ENCODE measurements around the gene UCP3. TPM values are rescaled to one million over a fixed set of nuclear protein-coding genes. Genes with fewer than 3 reads are reported as not detected.

UCP3 gene, protein sequence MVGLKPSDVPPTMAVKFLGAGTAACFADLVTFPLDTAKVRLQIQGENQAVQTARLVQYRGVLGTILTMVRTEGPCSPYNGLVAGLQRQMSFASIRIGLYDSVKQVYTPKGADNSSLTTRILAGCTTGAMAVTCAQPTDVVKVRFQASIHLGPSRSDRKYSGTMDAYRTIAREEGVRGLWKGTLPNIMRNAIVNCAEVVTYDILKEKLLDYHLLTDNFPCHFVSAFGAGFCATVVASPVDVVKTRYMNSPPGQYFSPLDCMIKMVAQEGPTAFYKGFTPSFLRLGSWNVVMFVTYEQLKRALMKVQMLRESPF
- total RNA-seq (2014; rRNA removed; shearing (Covaris generic)) = 2.0 and 9.0 TPM in 2 replicates

DNA sequence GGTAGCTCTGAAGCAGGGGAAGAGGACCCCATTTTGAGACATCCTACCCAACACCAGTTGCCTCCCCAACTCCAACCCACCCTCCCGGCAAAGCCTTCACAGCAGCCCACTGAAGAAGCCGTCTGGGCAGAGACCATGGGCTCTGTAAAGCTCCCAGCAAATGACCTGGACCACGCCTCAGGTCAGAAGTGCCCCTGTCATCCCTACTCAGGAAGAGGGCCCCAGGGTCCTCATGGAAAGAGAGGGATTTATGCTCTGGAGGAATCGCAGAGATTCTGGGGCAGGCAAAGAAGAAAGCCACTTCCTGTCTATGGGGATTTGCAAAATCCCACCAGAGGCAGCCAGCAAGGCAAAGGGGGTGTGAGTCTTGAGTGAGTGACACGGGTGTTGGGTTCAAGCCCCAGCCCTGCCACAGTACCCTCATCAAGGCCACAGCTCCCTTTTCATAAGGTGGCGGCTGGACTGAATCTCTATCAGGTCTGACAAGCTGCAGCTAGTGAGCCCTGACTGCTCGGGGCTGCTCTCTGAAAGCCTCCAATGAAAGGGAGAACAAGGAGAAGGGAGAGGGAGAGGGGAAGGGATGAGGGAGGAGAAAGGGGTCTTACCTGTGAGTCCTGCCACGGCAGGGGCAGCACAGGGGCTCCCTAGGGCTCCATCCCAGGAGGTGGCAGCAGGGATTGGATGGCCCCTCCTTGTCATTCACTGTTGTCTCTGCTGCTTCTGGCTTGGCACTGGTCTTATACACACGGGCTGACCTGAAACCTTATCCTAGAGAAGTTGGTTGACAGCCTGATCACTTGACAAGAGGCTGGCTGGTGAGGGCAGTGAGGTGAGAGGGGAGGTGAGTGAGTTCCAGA is at the start of gene UCP3:
Gene UCP3 (minus strand): TSS at position 713 of the 857 bp plus-strand sequence. CDS start 2,043 bp downstream, outside the sequence.
- DNase-seq (ENCODE audit: low read depth) = no peak

DNA sequence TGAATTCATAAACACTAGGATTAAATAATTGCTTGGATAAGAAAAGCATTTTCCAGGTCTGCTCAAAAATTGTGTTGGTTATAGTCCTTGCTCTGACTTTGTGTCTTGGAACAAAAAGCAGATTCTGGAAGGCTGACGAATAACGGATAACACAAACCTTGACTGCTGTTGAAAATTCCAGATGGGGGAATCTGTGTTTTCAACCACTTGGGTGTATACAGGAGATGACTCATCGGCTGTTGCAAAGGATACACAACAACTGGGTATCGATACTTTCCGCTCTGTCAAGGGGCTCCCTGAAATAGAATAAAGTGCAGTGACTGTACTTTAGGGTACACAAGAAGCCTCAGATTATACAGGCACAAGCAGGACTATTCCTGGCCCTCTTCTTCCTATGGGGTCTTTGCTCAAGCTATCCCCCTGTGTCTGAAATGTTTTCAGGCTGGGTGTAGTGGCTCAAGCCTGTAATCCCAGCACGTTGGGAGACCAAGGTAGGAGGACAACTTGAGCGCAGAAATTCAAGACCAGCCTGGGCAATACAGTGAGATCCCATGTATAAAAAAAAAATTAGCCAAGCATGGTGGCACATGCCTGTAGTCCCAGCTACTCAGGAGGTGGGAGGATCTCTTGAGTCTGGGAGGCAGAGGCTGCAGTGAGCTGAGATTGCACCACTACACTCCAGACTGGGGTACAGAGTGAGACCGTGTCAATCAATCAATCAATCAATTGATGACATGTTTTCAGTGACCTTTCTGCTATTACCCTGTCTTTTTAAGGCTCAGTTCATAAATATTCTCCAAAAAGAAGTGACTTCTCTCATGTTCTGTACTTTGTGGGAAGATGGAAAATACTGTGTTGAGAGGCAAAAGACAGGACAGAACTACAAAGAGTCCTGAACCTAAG is 48.6 kb upstream of the UCP3 start:
- DNase-seq (ENCODE audit: low read depth) = no peak

DNA sequence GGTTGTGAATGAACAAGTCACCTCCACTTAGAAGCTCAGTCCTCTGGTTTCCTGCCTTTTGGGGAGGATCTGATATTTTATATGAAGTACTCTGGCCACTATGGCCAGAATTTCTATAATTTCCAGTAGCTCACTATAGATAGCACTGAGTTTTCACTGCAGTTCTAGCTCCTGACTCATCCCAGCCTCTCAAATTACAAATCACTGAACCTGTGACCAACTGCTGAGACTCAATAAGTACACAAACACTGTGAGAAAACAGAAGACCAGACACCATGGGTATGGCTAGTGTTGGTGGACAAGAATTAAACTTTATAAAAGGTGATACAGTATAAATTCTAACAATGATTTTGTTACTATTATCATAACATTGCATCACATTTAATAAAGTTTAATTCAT is 47.1 kb upstream of the UCP3 start:
- peak; percentile 21 for DNase-seq (ENCODE audit: low read depth)

DNA sequence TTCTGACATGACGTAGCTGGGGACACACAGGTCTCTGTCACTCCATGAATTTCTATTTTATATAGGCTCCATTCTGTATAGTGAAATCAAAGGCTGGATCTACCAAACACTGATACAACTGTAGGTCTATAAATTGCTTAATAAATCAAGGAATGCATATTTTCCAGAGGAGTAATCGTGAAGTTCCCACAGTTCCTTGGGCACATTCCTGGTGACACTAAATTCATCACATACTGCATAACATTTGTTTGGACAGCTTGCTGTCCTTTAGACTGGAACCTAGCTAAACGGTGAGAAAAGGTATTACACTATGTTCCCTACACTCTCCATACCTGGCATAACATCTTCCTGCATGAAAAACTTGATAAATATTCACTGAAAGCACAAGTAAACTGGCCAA is 41.6 kb upstream of the UCP3 start:
- no peak for DNase-seq (ENCODE audit: low read depth)

DNA sequence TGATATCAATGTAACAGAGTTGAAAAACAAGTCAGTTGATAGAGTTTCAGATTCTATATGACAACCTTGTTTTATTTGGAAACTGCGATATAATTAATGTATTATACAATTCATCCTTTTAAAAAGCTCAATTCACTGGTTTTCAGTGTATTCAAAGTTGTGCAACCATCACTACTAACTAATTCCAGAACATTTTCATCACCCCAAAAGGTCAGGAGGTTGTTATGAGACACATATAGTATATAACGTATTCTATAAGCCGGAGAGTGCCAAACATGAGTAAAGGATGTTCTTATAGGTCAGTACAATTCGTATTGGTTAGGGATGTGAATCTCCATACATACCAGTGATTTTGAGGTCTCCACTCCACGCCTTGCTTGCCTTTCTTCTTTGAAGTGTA is 40.1 kb upstream of the UCP3 start:
- no peak for DNase-seq (ENCODE audit: low read depth)

DNA sequence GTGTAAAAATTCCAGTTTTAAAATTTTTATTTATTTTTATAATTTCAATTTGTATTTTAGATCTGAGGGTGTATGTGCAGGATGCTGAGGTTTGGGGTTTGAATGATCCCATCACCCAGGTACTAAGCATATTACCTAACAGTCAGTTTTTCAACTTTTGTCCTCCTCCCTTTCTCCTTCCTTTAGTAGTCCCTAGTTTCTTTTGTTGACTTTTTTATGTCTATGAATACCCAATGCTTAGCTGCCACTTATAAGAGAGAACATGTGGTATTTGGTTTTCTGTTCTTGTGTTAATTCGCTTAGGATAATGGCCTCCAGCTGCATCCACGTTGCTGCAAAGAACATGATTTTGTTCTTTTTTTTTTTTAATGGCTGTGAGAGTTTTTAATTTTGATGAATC is 35.7 kb upstream of the UCP3 start:
- no peak for DNase-seq (ENCODE audit: low read depth)

DNA sequence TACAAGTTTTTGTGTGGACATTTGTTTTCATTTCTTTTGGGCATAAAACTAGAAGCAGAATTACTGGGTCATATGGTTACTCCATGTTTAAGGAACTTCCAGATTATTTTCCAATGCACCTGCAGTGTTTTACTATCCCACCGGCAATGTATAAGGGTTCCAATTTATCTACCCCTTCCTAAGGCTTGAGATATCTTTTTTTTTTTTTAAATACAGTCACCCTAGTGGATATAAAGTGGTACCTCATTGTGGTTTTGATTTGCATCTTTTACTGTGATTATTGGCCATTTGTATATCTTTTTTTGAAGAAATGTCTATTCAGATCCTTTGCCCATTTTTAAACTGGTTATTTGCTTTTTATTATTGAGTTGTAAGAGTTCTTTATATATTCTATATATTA is 34.6 kb upstream of the UCP3 start:
- DNase-seq (ENCODE audit: low read depth) = no peak

DNA sequence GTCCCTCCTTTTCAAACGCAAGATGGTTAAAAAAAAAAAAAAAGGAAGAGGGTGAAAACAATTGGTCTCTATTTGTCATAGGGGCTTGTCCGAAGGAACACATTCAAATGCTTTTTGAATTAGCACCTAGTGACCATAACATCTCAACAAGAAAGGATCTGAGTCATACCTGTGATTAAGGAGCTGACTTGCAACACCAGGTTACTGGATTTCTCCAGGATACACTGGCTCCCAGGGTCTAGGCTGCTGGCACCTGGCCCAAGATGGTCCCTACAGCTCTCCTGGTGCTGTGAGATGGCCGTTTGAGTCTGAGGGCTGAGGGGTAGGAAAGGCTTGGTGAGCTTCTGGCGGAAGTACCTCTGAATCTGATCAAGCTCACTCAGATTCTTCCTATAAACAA is 28.4 kb upstream of the UCP3 start:
- peak; percentile 17 for DNase-seq (ENCODE audit: low read depth)

DNA sequence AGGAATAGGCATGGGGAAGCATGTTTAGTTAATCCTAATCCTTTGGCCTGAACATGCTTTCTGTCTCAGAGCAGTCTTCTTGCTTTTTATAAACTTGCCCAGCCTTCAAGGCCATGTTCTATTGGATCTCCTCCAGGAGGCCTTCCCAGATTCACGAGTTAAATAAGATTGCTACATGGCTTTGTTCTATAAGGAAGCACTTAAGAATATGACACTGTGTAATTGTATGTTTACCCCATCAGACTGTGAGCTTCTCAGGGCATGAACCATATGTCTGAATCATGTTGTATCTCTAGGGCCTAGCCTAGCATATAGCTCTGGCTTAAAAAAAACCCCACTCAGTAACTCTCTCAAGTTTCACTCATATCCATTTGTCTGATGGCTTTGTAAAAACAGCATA is 26.4 kb upstream of the UCP3 start:
- DNase-seq (ENCODE audit: low read depth) = no peak

DNA sequence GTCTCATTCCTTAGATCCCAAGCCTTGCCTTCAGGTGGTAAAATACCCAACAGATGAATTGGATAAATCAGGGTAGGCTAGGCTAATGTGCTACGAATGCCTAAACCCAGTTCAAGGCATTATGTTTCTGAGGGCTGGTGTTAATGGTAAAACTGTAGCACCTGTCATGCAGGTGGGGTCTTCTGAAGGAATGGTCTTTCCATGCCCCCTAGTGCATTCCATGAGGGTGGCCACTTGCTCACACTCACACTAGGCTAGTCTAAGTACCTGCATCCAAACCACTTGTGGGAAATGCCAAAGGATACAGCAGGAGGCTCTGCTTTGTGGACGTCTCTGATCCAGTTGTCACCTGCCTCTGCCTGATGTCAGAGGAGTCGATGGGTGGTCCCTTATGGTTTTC is 24.2 kb upstream of the UCP3 start:
- no peak for DNase-seq (ENCODE audit: low read depth)

DNA sequence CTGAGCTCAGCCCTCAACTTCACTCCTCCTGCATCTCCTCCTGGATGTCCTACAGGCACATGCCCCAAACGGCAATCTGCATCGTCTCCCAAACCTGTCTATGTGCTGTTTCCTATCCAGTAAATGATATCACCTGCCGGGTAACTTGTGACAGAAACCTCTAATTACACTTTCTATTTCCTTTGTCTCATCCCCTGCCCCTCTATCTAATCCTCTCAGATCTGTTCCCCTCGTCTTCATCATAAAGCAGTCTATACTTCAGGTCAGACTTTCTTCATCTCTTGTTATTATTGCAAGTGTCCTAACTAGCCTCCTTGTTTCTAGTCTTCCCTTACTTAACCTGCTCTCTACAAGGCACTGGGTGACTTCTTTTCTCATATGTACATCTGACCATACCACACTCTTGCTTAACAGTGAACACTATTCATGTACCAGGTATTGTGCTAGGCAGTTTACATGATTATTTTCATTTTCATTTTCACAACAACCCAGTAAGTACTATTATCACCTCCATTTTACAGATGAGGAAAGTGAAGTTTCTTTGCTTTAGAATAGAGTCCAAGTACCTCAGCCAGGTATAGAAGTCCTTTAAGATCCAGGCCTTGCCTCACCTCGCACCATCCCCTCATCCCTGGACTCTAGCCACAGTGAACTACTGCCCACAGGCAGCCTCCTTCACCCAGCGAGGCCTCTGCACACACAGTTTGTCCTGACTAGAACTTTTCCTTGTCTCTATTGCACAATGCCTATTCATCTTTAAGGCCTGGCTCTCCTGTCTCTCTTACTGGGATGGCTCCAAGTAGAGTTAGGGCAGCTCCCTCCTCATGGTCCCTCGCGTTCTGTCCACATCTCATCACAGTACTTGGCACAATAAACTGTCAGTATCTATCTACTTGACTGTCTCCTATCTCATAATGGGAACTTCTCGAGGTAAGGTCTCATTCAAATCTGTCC is 22.1 kb upstream of the UCP3 start:
- DNase-seq (ENCODE audit: low read depth) = no peak

DNA sequence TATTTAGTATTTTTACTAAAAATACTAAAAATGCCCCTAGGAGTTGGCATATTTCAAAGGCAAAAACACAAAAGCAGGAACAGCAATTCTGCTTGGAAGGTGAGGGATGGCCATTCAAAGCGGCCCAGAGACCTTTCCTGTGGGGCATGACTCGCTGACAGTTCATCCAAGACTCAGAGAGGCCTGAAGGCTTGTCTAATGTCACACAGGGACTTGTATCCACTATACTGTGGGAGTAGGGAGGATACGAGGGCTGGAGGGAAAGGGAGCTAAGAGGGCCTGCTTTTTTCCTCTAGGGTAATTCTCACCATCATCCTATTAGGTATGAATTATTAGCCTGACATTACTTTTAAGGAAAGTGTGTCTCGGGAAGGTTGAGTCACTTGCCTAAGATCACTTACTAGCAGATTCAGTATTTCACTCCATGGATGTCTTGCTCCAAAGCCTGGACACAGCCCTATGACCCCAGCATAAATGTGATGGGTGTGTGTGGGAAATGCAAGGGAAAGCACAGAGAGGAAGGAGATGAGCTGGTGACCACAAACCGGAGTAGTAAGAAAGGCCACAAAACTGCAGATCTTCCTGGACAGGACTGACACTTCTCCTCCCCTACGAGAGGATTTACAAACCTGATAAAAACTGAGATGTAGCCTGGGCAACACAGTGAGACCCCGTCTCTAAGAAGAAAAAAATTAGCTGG is 16.7 kb upstream of the UCP3 start:
- peak; percentile 41 for DNase-seq (ENCODE audit: low read depth)

DNA sequence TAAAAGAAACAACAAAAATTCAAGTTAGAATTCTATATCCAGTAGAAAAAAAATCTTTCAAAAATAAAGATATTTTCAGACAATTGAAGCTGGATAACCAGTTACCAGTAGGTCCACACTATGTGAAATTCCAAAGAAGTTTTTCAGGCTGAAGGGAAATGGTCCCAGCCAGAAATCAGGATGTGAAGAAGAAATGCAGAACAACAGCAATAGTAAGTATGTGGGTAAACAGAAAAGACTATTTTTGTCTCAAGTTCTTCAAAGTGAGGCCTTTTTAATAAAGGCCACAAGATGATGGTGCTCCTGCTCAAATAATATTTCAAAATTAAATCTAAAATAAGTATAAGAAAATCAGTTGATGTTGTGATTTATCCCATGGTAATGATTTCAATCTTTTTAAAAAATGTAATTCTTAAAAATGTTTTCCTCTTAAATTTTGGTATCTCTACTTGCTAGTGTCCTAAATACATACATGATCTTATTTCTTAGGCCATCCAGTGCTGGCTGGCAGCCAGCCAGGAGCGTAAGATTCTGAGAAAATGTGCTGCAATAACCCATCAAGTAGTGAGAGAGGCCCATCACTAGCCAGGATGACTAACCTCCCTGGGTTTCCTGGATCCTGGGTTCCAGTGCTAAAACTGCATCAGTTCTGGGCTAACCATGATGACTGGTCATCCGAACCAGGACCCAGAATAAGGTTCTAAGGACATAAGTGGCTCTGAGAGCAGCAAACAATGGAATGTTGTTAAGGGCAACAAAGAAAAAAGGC is 15.6 kb upstream of the UCP3 start:
- peak; percentile 13 for DNase-seq (ENCODE audit: low read depth)

DNA sequence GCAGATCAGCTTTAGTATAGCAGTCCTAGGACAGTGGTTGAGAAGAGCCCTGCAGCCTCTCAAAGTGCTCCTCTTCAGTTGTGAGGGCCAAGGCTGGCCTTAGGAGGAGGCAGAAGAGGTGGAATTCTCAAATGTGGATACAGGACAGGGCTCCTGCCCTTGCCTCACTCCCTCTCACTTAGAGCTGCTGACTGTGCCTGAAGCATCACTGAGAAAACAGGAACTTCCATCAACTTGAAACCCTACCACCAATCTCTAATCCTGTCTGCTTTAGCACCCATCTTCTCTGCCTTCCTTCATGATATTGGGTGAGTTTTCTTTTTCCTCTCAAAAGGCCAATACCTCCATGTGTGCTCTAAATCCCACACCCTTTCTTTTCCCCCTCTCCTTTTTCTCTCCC is 14.4 kb upstream of the UCP3 start:
- DNase-seq (ENCODE audit: low read depth) = no peak

DNA sequence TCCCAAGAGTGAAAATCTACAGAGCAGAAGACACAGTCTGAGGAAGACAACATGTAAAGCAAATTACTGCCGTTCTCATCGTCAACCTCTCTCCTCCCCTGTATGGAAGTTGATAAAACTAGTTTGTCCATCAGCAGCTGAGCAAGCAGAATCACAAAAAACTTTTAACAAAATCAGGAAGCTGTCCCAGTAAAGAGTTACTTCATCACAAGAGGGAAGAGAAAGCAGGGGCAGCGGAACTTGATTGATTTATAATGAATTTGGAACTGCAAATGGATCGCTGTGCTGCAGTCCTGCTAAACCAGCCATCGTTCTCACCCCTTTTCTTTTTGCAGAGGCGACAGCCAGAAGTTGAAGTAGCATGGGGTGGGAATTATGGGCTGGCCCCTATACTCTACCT is 13.7 kb upstream of the UCP3 start:
- no peak for DNase-seq (ENCODE audit: low read depth)

DNA sequence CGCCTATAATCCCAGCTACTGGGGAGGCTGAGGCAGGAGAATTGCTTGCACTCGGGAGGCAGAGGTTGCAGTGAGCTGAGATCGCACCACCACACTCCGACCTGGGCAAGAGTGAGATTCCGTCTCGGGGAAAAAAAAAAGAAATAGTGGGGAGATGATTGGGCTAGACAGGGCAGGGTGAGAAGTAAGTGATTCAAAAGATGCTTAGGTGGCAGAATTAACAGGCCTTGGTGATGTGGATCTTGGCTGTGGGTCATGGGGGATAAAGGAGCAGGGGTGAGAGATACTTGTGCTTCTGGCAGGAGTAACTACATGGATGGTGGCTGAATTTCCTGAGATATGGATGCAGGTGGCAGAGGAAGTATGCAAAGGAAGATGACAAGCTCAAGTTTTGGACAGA is 13.1 kb upstream of the UCP3 start:
- DNase-seq (ENCODE audit: low read depth) = no peak

DNA sequence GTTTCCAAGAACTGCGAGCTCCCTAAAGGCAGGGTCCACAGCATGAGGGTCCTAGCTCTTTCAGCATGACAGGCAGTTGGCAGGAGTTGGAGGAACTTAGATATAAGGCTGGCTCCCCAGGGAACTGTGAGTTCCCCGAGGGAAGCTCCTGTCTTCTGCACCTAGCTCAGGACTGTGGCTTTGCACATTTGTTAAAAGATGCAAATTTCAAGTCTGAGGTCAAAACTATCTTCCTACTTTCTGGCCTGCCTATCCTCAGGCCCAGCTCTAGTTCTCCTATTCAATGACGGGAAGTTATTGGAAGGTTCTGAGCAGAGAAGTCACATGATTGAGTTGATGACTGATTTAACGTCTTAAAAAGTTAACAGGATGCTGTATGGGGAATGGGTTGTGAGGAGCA is 11.7 kb upstream of the UCP3 start:
- no peak for DNase-seq (ENCODE audit: low read depth)

DNA sequence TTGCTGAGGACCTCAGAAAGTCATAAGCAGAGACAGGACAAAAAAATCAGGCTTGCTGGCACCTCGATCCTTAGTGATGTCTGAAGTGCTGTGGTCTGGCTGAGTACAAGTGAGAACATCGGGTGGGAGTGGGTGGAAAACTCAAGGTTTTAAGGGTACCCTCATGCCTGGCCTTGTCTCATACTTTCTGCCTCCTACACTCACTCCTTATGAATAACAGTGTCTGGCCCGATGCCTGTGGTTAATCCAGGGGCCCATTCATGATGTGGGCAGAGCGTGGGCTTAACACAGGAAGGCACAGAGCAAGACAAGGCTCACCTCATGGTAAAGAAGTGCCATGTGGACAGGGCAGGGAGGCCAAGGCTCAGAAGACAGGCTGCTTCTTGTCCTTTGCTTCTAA is 11.0 kb upstream of the UCP3 start:
- DNase-seq (ENCODE audit: low read depth) = peak; percentile 39

DNA sequence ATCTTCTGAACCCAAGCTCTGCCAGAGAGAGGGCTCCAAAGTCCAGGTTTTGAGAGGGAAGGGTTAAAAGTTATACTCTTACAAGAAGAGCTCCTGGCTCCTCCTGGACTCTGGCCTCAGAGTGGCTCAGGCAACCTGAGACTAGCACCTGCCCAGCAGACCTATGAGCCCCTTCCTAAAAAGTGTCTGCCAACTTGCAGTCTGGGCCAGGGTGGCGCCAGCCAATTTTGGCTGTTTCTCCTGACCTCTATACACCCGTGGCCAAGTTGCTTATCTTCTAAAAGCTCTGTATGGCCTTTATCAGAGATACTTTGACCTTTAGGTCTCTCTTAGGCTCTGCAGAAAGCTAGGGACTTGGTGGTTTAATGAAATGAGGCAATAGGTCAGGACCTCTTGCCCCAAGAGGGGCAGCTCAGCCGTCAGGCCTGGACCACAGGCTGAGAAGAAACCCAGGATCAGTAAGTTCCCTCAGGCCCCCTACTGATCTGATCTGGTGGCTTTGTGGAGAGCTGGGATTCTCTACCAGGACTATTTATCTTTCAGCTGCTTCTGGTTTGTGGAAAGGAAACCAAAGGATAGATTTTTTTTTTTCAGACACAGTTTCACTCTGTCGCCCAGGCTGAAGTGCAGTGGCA is 10.3 kb upstream of the UCP3 start:
- no peak for DNase-seq (ENCODE audit: low read depth)

All from Daoy (cell line).